GM18909 (cell line): ENCODE measurements around the gene HRC.
"Not testable (repeated sequence)": the region's sequence is repeated elsewhere in the genome, so short reads cannot be mapped to it uniquely, and the experiment has no call there.

ENCODE experiments used
- ATAC-seq: cut with Tn5 transposase; IDR thresholded peaks from one replicate; pipeline ENCODE4 v1.9.1; 2021; ENCODE audit warnings: mild to moderate bottlenecking; ENCODE audit not compliant: unreplicated experiment, poor library complexity

The HRC gene

GRCh38 chr19:49160450-49161189 is 5.4 kb upstream of the HRC start:
- ATAC-seq: no peak

GRCh38 chr19:49157445-49158224 is 2.4 kb upstream of the HRC start, which contains the start of gene TRPM4:
Gene TRPM4 (plus strand): TSS chr19:49157792. CDS start chr19:49157867, 75 bp downstream.
- no peak for ATAC-seq

- no peak for ATAC-seq
Measured at GRCh38 chr19:49155820-49156346, 687 bp upstream of the HRC start.

- no peak for ATAC-seq
Measured at GRCh38 chr19:49154279-49154678, 917 bp downstream of the HRC start.

- no peak for ATAC-seq
Measured at GRCh38 chr19:49153167-49153809, 1.9 kb downstream of the HRC start.

GRCh38 chr19:49152119-49152550 is 3.1 kb downstream of the HRC start:
- ATAC-seq: no peak

GRCh38 chr19:49151267-49152118 is 3.7 kb downstream of the HRC start:
- ATAC-seq: no peak

- no peak for ATAC-seq
Measured at GRCh38 chr19:49150944-49151243, 4.3 kb downstream of the HRC start.

GRCh38 chr19:49150106-49150943 is 4.9 kb downstream of the HRC start:
- no peak for ATAC-seq

- ATAC-seq: no peak
Measured at GRCh38 chr19:49149652-49150105, 5.5 kb downstream of the HRC start.

- ATAC-seq: no peak
Measured at GRCh38 chr19:49148784-49149651, 6.2 kb downstream of the HRC start.

- no peak for ATAC-seq
Measured at GRCh38 chr19:49148044-49148682, 7.0 kb downstream of the HRC start.

- ATAC-seq: not testable (repeated sequence)
Measured at GRCh38 chr19:49146408-49146770, 8.8 kb downstream of the HRC start.

GRCh38 chr19:49145573-49146407 is 9.4 kb downstream of the HRC start:
- no peak for ATAC-seq

- no peak for ATAC-seq
Measured at GRCh38 chr19:49142866-49143335, 12.3 kb downstream of the HRC start.

GRCh38 chr19:49141352-49141751 is 13.8 kb downstream of the HRC start:
- ATAC-seq: no peak

- ATAC-seq: no peak
Measured at GRCh38 chr19:49140951-49141350, 14.2 kb downstream of the HRC start.
